Measurements from ENCODE around the gene KLRD1.
"Not testable (repeated sequence)": the region's sequence is repeated elsewhere in the genome, so short reads cannot be mapped to it uniquely, and the experiment has no call there.

The KLRD1 gene

DNA sequence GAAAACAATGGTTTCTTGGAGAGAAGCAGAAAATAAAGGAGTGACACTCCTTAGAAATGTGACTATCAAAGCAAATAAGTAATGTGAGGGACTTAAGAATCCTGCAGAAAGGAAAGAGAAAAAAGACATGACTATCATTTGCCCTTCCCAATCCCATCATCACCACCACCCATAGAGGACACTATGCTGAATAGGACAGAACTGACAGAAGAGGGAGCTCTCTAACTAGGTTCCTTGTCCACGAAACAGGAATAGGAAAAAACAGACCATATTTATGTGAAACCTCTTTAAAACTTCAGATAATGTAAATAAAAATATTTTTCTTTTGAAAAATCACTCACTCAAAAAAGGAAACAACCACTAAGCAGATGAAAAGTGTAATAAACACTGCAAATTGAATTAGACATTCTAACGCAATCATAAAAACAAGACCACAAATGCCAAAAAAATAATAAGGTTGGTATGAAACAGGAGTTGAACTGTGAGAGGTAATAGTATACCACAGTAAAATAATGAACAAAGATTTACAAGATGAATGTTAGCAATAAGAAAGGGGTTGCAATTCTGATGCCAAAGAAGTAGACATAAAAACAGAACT is 24.1 kb downstream of the KLRD1 start:
- WGBS, result no CpG with 5 or more reads among the region's 2 CpGs
- H3K4me3 ChIP-seq (ENCODE audit: insufficient read depth in 1 of 2, low read depth in 1 of 2, low read length in 2 of 2), result no peak overlapping the region
- no peaks in the 10 kb centered on the region for H3K79me1 ChIP-seq (replicated peaks; ENCODE audit: low read length, poor library complexity, severe bottlenecking)
- no peak overlapping the region for H4K91ac ChIP-seq (ENCODE audit: low read length)
- H3K27me3 ChIP-seq (ENCODE audit: control insufficient read depth in 1 of 2, insufficient read depth in 1 of 2, low read length in 2 of 2), result no peaks in the 10 kb centered on the region
- H3K23ac ChIP-seq (ENCODE audit: low read length in 2 of 2), result no peak overlapping the region
- H3K14ac ChIP-seq (ENCODE audit: low read length in 2 of 2), result no peak overlapping the region
- H2BK5ac ChIP-seq (ENCODE audit: low read depth, low read length, poor library complexity, severe bottlenecking), result no peak overlapping the region
- H2BK15ac ChIP-seq (ENCODE audit: low read depth, poor library complexity, severe bottlenecking), result no peak overlapping the region
- H3K9ac ChIP-seq (ENCODE audit: low read length), result no peak overlapping the region
- H2AFZ ChIP-seq (ENCODE audit: low read depth, low read length), result no peak overlapping the region
- H3K4me1 ChIP-seq (ENCODE audit: control insufficient read depth, insufficient read depth, low read depth, low read length), result no peaks in the 10 kb centered on the region
- H2BK120ac ChIP-seq (ENCODE audit: low read depth, low read length), result no peak overlapping the region
- no peak overlapping the region for H3K4me2 ChIP-seq (ENCODE audit: low read length, poor library complexity, severe bottlenecking)
- H3K27ac ChIP-seq (ENCODE audit: low read length, poor library complexity, severe bottlenecking), result no peak overlapping the region
- no peak overlapping the region for H3K4ac ChIP-seq (ENCODE audit: low read depth in 1 of 2, low read length in 2 of 2)
- no peak overlapping the region for H2AK5ac ChIP-seq (ENCODE audit: low read length, severe bottlenecking)
- peaks cover 8% of the 10 kb centered on the region for H3K9me3 ChIP-seq (ENCODE audit: control insufficient read depth, low read length)
- H4K8ac ChIP-seq (ENCODE audit: low read length), result no peak overlapping the region
- H2BK12ac ChIP-seq (ENCODE audit: low read length in 2 of 2), result no peak overlapping the region
- no peaks in the 10 kb centered on the region for H3K36me3 ChIP-seq (ENCODE audit: control insufficient read depth in 1 of 2, insufficient read depth in 2 of 2, low read depth in 1 of 2, low read length in 2 of 2)
- H3K18ac ChIP-seq (ENCODE audit: low read depth in 1 of 2, low read length in 2 of 2), result no peak overlapping the region
- DNase-seq, result peak; percentile 72

DNA sequence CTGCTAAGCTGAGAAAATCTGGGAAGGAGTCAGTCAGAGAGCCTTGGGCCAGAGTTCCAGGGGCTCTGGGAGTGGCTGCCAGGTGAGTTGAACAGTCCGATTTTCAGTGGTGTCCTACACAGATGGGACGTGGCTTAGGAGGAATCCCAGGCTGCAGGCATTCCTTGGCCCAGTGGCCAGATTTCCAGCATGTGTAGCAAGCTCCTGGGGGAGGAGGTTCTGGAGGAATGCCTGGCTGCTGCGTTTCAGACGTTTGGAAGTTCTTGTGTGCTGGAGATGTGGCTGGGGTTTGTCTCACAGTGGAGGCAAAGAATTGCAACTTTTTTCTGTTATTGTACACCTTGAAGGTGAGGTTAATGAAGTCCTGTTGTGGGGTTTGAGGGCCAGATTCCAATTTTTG is 28.5 kb downstream of the KLRD1 start:
- H4K8ac ChIP-seq (ENCODE audit: low read length); H3K18ac ChIP-seq (ENCODE audit: low read depth in 1 of 2, low read length in 2 of 2); H3K14ac ChIP-seq (ENCODE audit: low read length in 2 of 2); H2BK15ac ChIP-seq (ENCODE audit: low read depth, poor library complexity, severe bottlenecking); H3K9ac ChIP-seq (ENCODE audit: low read length); H3K27ac ChIP-seq (ENCODE audit: low read length, poor library complexity, severe bottlenecking); H2BK12ac ChIP-seq (ENCODE audit: low read length in 2 of 2); H3K4me2 ChIP-seq (ENCODE audit: low read length, poor library complexity, severe bottlenecking); H3K23ac ChIP-seq (ENCODE audit: low read length in 2 of 2); H3K79me1 ChIP-seq (replicated peaks; ENCODE audit: low read length, poor library complexity, severe bottlenecking); H3K9me3 ChIP-seq (ENCODE audit: control insufficient read depth, low read length); H3K4me1 ChIP-seq (ENCODE audit: control insufficient read depth, insufficient read depth, low read depth, low read length); H2AK5ac ChIP-seq (ENCODE audit: low read length, severe bottlenecking); DNase-seq; H3K27me3 ChIP-seq (ENCODE audit: control insufficient read depth in 1 of 2, insufficient read depth in 1 of 2, low read length in 2 of 2); H3K36me3 ChIP-seq (ENCODE audit: control insufficient read depth in 1 of 2, insufficient read depth in 2 of 2, low read depth in 1 of 2, low read length in 2 of 2); H2BK5ac ChIP-seq (ENCODE audit: low read depth, low read length, poor library complexity, severe bottlenecking); H4K91ac ChIP-seq (ENCODE audit: low read length); H3K4ac ChIP-seq (ENCODE audit: low read depth in 1 of 2, low read length in 2 of 2); H2AFZ ChIP-seq (ENCODE audit: low read depth, low read length); H2BK120ac ChIP-seq (ENCODE audit: low read depth, low read length); H3K4me3 ChIP-seq (ENCODE audit: insufficient read depth in 1 of 2, low read depth in 1 of 2, low read length in 2 of 2): not testable (repeated sequence)
- WGBS, result 59% methylated on average over 4 of the region's 4 CpGs

DNA sequence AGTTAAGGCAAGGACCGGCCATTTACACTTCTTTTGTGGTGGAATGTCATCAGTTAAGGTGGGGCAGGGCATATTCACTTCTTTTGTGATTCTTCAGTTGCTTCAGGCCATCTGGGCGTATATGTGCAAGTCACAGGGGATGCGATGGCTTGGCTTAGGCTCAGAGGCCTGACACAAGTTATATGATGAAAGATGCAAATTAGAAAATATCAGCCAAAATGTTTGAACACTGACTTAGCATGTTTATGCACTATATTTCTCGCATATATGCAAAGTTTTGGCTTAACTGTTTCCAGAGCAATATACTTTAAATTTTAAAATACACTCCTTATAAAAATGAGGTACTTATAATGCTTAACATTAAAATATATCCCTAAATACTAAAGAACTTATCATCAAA is 30.8 kb downstream of the KLRD1 start:
- WGBS, result 100% methylated on average over 1 of the region's 4 CpGs
- not testable (repeated sequence) for H3K18ac ChIP-seq (ENCODE audit: low read depth in 1 of 2, low read length in 2 of 2); H3K14ac ChIP-seq (ENCODE audit: low read length in 2 of 2); H3K23ac ChIP-seq (ENCODE audit: low read length in 2 of 2); H3K4me3 ChIP-seq (ENCODE audit: insufficient read depth in 1 of 2, low read depth in 1 of 2, low read length in 2 of 2); H3K9me3 ChIP-seq (ENCODE audit: control insufficient read depth, low read length); H2BK5ac ChIP-seq (ENCODE audit: low read depth, low read length, poor library complexity, severe bottlenecking); DNase-seq; H3K36me3 ChIP-seq (ENCODE audit: control insufficient read depth in 1 of 2, insufficient read depth in 2 of 2, low read depth in 1 of 2, low read length in 2 of 2); H3K4me1 ChIP-seq (ENCODE audit: control insufficient read depth, insufficient read depth, low read depth, low read length); H4K8ac ChIP-seq (ENCODE audit: low read length); H3K79me1 ChIP-seq (replicated peaks; ENCODE audit: low read length, poor library complexity, severe bottlenecking); H2AK5ac ChIP-seq (ENCODE audit: low read length, severe bottlenecking); H4K91ac ChIP-seq (ENCODE audit: low read length); H3K27me3 ChIP-seq (ENCODE audit: control insufficient read depth in 1 of 2, insufficient read depth in 1 of 2, low read length in 2 of 2); H3K9ac ChIP-seq (ENCODE audit: low read length); H3K4me2 ChIP-seq (ENCODE audit: low read length, poor library complexity, severe bottlenecking); H2BK120ac ChIP-seq (ENCODE audit: low read depth, low read length); H3K27ac ChIP-seq (ENCODE audit: low read length, poor library complexity, severe bottlenecking); H2BK12ac ChIP-seq (ENCODE audit: low read length in 2 of 2); H2AFZ ChIP-seq (ENCODE audit: low read depth, low read length); H3K4ac ChIP-seq (ENCODE audit: low read depth in 1 of 2, low read length in 2 of 2); H2BK15ac ChIP-seq (ENCODE audit: low read depth, poor library complexity, severe bottlenecking)

DNA sequence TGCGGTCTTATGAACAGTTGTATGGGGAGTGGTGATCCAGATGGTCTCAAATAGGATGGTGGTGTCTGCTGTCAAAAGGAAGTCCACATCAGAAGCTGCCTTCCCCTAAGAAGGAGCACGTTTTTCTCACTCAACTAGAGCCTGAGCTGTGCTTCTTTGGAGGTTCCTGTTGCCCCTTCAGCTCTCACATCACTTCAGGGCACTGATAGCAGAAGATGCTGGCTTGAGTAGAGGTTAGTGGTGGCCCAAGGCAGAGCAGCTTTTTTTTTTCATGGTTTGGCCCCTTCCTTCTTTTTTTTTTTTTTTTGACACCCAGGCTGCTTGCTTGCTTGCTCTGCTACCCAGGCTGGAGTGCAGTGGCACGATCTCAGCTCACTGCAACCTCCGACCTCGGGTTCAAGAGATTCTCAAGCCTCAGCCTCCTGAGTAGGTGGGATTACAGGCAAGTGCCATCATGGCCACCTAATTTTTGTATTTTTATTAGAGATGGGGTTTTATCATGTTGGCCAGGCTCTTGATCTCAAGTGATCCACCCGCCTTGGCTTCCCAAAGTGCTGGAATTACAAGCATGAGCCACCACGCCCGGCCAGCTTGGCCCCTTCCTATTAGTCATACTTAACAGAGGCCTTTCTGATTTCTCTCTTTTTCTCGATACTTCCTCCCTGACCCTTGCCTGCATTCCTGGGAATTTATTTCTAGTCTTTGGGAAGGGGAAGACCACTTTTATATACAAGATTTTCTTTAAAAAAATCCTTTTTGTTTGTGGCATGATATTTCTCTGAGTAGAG is 31.6 kb downstream of the KLRD1 start:
- peak overlapping the region; percentile 16 for H2AK5ac ChIP-seq (ENCODE audit: low read length, severe bottlenecking)
- H2BK5ac ChIP-seq (ENCODE audit: low read depth, low read length, poor library complexity, severe bottlenecking), result no peak overlapping the region
- H4K91ac ChIP-seq (ENCODE audit: low read length), result peak overlapping the region; percentile 39
- H3K9me3 ChIP-seq (ENCODE audit: control insufficient read depth, low read length), result no peaks in the 10 kb centered on the region
- H3K14ac ChIP-seq (ENCODE audit: low read length in 2 of 2), result peak overlapping the region in 1 of 2 experiments; percentile 41
- no peak overlapping the region for H3K4me3 ChIP-seq (ENCODE audit: insufficient read depth in 1 of 2, low read depth in 1 of 2, low read length in 2 of 2)
- peak; percentile 41 for DNase-seq
- no peak overlapping the region for H3K23ac ChIP-seq (ENCODE audit: low read length in 2 of 2)
- H3K79me1 ChIP-seq (replicated peaks; ENCODE audit: low read length, poor library complexity, severe bottlenecking), result no peaks in the 10 kb centered on the region
- H2BK15ac ChIP-seq (ENCODE audit: low read depth, poor library complexity, severe bottlenecking), result no peak overlapping the region
- peak overlapping the region; percentile 89 for H4K8ac ChIP-seq (ENCODE audit: low read length)
- peaks cover 7% of the 10 kb centered on the region for H3K4me1 ChIP-seq (ENCODE audit: control insufficient read depth, insufficient read depth, low read depth, low read length)
- peak overlapping the region; percentile 12 to 52 for H3K18ac ChIP-seq (ENCODE audit: low read depth in 1 of 2, low read length in 2 of 2)
- peak overlapping the region; percentile 20 for H3K9ac ChIP-seq (ENCODE audit: low read length)
- peak overlapping the region; percentile 59 for H3K27ac ChIP-seq (ENCODE audit: low read length, poor library complexity, severe bottlenecking)
- H3K36me3 ChIP-seq (ENCODE audit: control insufficient read depth in 1 of 2, insufficient read depth in 2 of 2, low read depth in 1 of 2, low read length in 2 of 2), result no peaks in the 10 kb centered on the region
- H3K27me3 ChIP-seq (ENCODE audit: control insufficient read depth in 1 of 2, insufficient read depth in 1 of 2, low read length in 2 of 2), result no peaks in the 10 kb centered on the region
- no peak overlapping the region for H2BK120ac ChIP-seq (ENCODE audit: low read depth, low read length)
- peak overlapping the region in 1 of 2 experiments; percentile 12 for H2BK12ac ChIP-seq (ENCODE audit: low read length in 2 of 2)
- no peak overlapping the region for H3K4me2 ChIP-seq (ENCODE audit: low read length, poor library complexity, severe bottlenecking)
- WGBS, result 75% methylated on average over 5 of the region's 9 CpGs
- no peak overlapping the region for H3K4ac ChIP-seq (ENCODE audit: low read depth in 1 of 2, low read length in 2 of 2)
- no peak overlapping the region for H2AFZ ChIP-seq (ENCODE audit: low read depth, low read length)

Data from mesenchymal stem cell (in vitro differentiated cells and primary cell).